GM10266 (cell line): ENCODE measurements around the gene WWC2.

ENCODE experiments used
- DNase-seq: peaks from one replicate; pipeline ENCODE4 v3.0.0; 2012; ENCODE audit errors: extremely low spot score
- CTCF ChIP-seq: IDR thresholded peaks from 2 replicates; pipeline ENCODE4 v1.5.1; 2012; ENCODE audit warnings: mild to moderate bottlenecking, low read depth; ENCODE audit not compliant: control insufficient read depth, insufficient read depth; ENCODE audit errors: missing control alignments

WWC2 gene

GRCh38 chr4:183098723-183099536 is at the start of gene WWC2:
TSS of gene WWC2 (plus strand) at chr4:183099257. CDS start at chr4:183099492, 235 bp downstream.
- TF ChIP-seq CTCF, result no peak
- peak; percentile 61 for DNase-seq

- TF ChIP-seq CTCF, result no peak
- DNase-seq, result no peak
These were observed 45.4 kb upstream of the WWC2 start for GRCh38 chr4:183053681-183054080.

GRCh38 chr4:183057255-183057654 is 41.8 kb upstream of the WWC2 start:
- no peak for DNase-seq
- TF ChIP-seq CTCF, result no peak

GRCh38 chr4:183059797-183060196 is 39.3 kb upstream of the WWC2 start:
- no peak for DNase-seq
- no peak for TF ChIP-seq CTCF

- no peak for DNase-seq
- TF ChIP-seq CTCF, result no peak
These were observed 30.6 kb upstream of the WWC2 start for GRCh38 chr4:183068502-183068901.

- no peak for DNase-seq
- TF ChIP-seq CTCF, result no peak
These were observed 27.8 kb upstream of the WWC2 start for GRCh38 chr4:183071222-183071621.

- TF ChIP-seq CTCF, result no peak
- DNase-seq, result no peak
These were observed 26.9 kb upstream of the WWC2 start for GRCh38 chr4:183072176-183072575.
